ENCODE data around the gene EDIL3. TPM values are rescaled to one million over a fixed set of nuclear protein-coding genes. Genes with fewer than 3 reads are reported as not detected.

EDIL3 gene
- polyA plus RNA-seq, 1 donor (not counting 4 experiments of a cell fraction or from before 2014, with no cell fraction given): 0.34 TPM

DNA sequence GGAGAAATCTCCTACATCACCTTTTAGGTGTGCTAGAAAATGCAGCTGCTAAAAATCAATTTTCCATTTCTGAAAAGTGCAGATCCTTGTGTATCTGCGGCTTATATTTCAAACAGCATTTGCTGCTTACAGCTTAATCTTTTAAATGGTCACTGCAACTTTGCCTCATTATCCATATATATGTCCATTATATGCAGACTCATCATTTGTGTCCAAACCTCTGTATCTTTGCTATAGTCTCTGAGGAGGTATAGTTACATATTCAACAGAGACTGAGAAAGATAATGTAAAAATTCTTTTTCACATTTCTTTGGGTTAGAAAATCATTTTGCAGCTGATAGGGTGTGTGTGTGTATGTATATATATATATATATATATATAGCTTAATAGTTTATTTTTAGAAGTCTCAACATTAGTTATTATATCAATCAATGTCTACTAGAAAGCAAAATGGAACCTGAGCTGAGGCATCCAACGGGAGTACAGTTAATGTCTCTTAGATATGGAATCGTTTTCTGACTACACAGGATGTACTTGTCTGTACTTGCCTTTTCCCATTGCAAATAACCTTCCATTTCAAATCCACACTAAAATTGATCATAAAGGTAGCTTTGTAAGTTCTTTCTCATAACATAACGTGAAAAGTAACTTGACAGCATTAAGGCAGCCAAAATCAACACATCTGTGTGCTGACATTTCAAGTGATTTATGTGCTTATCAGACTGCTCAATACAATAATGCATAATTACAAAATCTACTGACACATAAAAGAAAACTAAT is 397.0 kb downstream of the EDIL3 start:
- Histone ChIP-seq H3K9me1 (ENCODE audit: control insufficient read depth, extremely low read depth, insufficient read depth, low read length) (no peaks in the 10 kb centered on the region), H3K4me2 (ENCODE audit: control insufficient read depth, extremely low read depth, insufficient read depth, low read depth, low read length) (no peak overlapping the region), H3K27me3 (ENCODE audit: control insufficient read depth, extremely low read depth, insufficient read depth, low read length) (no peaks in the 10 kb centered on the region), H3K9ac (ENCODE audit: control insufficient read depth, extremely low read depth, insufficient read depth, low read length) (no peak overlapping the region), H2AFZ (ENCODE audit: control insufficient read depth, low read length) (peak overlapping the region; percentile 80), H3K27ac (ENCODE audit: control insufficient read depth, insufficient read depth, low read length) (no peak overlapping the region), H4K20me1 (ENCODE audit: control insufficient read depth, extremely low read depth, insufficient read depth, low read length) (no peaks in the 10 kb centered on the region), H3K9me3 (ENCODE audit: control insufficient read depth, low read depth, low read length) (no peaks in the 10 kb centered on the region), H3K79me2 (ENCODE audit: control insufficient read depth, insufficient read depth, low read length) (no peaks in the 10 kb centered on the region), H3K4me3 (ENCODE audit: control insufficient read depth in 2 of 3, extremely low read depth in 1 of 3, insufficient read depth in 2 of 3, low read depth in 1 of 3, low read length in 3 of 3) (no peak overlapping the region), H3K4me1 (ENCODE audit: control insufficient read depth, extremely low read depth, insufficient read depth, low read length) (peaks cover 5% of the 10 kb centered on the region), H3K36me3 (ENCODE audit: control insufficient read depth in 2 of 2, extremely low read depth in 1 of 2, insufficient read depth in 2 of 2, low read length in 2 of 2) (no peaks in the 10 kb centered on the region)
- TF ChIP-seq EZH2 (IDR thresholded peaks at IDR 0.05; ENCODE audit: low read length): no peak
- TF ChIP-seq, protein P1, sequence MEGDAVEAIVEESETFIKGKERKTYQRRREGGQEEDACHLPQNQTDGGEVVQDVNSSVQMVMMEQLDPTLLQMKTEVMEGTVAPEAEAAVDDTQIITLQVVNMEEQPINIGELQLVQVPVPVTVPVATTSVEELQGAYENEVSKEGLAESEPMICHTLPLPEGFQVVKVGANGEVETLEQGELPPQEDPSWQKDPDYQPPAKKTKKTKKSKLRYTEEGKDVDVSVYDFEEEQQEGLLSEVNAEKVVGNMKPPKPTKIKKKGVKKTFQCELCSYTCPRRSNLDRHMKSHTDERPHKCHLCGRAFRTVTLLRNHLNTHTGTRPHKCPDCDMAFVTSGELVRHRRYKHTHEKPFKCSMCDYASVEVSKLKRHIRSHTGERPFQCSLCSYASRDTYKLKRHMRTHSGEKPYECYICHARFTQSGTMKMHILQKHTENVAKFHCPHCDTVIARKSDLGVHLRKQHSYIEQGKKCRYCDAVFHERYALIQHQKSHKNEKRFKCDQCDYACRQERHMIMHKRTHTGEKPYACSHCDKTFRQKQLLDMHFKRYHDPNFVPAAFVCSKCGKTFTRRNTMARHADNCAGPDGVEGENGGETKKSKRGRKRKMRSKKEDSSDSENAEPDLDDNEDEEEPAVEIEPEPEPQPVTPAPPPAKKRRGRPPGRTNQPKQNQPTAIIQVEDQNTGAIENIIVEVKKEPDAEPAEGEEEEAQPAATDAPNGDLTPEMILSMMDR (optimal IDR thresholded peaks at IDR 0.05 in 1 of 3, IDR thresholded peaks at IDR 0.05 in 1 of 3, conservative IDR thresholded peaks at IDR 0.05 in 1 of 3; ENCODE audit: extremely low read depth in 1 of 3, insufficient read depth in 2 of 3, low read length in 3 of 3): no peak
- dilution Hi-C loops (cut with MboI; ENCODE audit: extremely low pct_ligation_motif_present, low sequenced_read_pairs): no loop called here
- DNase-seq (ENCODE audit: low read depth, low spot score) (no peak), FAIRE-seq (peak; percentile 41)

DNA sequence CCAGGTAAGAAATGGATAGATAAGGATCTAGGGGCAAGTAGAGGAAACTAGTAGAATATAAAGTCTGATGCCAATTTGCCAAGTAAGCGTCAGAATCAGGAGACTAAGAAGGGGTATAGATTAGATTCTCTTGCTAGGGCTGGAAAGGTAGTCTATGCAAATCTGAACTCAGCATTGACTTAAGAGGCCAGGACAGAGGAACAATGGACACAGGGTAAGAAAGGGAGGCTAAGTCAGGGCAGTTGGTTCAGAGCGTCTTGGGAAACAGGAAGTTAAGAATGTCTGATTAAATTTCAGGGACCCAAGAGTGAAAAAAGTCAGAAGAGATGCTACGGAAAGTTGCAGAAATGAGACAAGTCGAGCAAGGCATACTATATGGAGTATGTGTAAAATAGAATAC is 400.8 kb downstream of the EDIL3 start:
- H3K9me3 ChIP-seq (ENCODE audit: control insufficient read depth, low read depth, low read length): no peaks in the 10 kb centered on the region
- H2AFZ ChIP-seq (ENCODE audit: control insufficient read depth, low read length): no peak overlapping the region
- H3K36me3 ChIP-seq (ENCODE audit: control insufficient read depth in 2 of 2, extremely low read depth in 1 of 2, insufficient read depth in 2 of 2, low read length in 2 of 2): no peaks in the 10 kb centered on the region
- H3K9ac ChIP-seq (ENCODE audit: control insufficient read depth, extremely low read depth, insufficient read depth, low read length): no peak overlapping the region
- FAIRE-seq (no peak), DNase-seq (ENCODE audit: low read depth, low spot score) (no peak)
- no peak for TF ChIP-seq EZH2 (IDR thresholded peaks at IDR 0.05; ENCODE audit: low read length)
- TF ChIP-seq, protein P1 (optimal IDR thresholded peaks at IDR 0.05 in 1 of 3, IDR thresholded peaks at IDR 0.05 in 1 of 3, conservative IDR thresholded peaks at IDR 0.05 in 1 of 3; ENCODE audit: extremely low read depth in 1 of 3, insufficient read depth in 2 of 3, low read length in 3 of 3): no peak
- no peak overlapping the region for H3K4me2 ChIP-seq (ENCODE audit: control insufficient read depth, extremely low read depth, insufficient read depth, low read depth, low read length)
- peaks cover 5% of the 10 kb centered on the region for H3K4me1 ChIP-seq (ENCODE audit: control insufficient read depth, extremely low read depth, insufficient read depth, low read length)
- H3K79me2 ChIP-seq (ENCODE audit: control insufficient read depth, insufficient read depth, low read length): no peaks in the 10 kb centered on the region
- H4K20me1 ChIP-seq (ENCODE audit: control insufficient read depth, extremely low read depth, insufficient read depth, low read length): no peaks in the 10 kb centered on the region
- H3K9me1 ChIP-seq (ENCODE audit: control insufficient read depth, extremely low read depth, insufficient read depth, low read length): no peaks in the 10 kb centered on the region
- no peaks in the 10 kb centered on the region for H3K27me3 ChIP-seq (ENCODE audit: control insufficient read depth, extremely low read depth, insufficient read depth, low read length)
- H3K4me3 ChIP-seq (ENCODE audit: control insufficient read depth in 2 of 3, extremely low read depth in 1 of 3, insufficient read depth in 2 of 3, low read depth in 1 of 3, low read length in 3 of 3): no peak overlapping the region
- H3K27ac ChIP-seq (ENCODE audit: control insufficient read depth, insufficient read depth, low read length): no peak overlapping the region
- dilution Hi-C loops (cut with MboI; ENCODE audit: extremely low pct_ligation_motif_present, low sequenced_read_pairs): no loop called here

All from keratinocyte (primary cell).